NCI-H748 (cell line): ENCODE results near the gene PLOD1.
"Not testable (repeated sequence)": the region's sequence is repeated elsewhere in the genome, so short reads cannot be mapped to it uniquely, and the experiment has no call there.

Experiments
- DNase-seq: peaks from one replicate; lab custom pipeline; 2025; ENCODE audit not compliant: unreplicated experiment; lab: John Stamatoyannopoulos, UW

PLOD1 gene

GRCh38 chr1:11912482-11913216 lies 21.9 kb upstream of the PLOD1 start:
- DNase-seq: not testable (repeated sequence)

GRCh38 chr1:11913291-11913690 lies 21.2 kb upstream of the PLOD1 start:
- no peak for DNase-seq

- DNase-seq: no peak
These were observed 20.5 kb upstream of the PLOD1 start for GRCh38 chr1:11914024-11914423.

GRCh38 chr1:11918799-11919519 lies 15.6 kb upstream of the PLOD1 start:
- no peak for DNase-seq

GRCh38 chr1:11919621-11920020 lies 14.9 kb upstream of the PLOD1 start:
- DNase-seq: no peak

- DNase-seq: no peak
These were observed 14.1 kb upstream of the PLOD1 start for GRCh38 chr1:11920239-11920903.

DNA sequence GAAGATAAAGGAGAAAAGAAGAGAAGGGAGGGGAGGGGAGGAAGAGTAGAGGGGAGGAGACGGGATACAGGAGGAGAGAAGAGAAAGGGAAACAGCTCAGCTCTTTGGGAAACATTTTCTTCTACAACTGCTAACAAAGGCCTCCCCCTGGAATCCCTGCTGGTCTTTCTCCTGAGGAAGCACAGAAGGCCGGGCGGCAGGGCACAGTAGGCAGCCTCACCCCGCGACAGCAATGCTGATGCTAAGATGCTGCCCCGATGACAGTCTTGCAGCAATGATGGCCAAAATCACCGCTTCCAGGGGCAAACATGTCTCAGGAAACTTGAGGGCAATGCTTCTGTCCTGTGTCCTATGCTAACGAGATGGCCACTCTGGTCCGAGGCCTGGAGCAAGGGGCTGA lies 13.5 kb upstream of the PLOD1 start:
- DNase-seq: no peak

DNA sequence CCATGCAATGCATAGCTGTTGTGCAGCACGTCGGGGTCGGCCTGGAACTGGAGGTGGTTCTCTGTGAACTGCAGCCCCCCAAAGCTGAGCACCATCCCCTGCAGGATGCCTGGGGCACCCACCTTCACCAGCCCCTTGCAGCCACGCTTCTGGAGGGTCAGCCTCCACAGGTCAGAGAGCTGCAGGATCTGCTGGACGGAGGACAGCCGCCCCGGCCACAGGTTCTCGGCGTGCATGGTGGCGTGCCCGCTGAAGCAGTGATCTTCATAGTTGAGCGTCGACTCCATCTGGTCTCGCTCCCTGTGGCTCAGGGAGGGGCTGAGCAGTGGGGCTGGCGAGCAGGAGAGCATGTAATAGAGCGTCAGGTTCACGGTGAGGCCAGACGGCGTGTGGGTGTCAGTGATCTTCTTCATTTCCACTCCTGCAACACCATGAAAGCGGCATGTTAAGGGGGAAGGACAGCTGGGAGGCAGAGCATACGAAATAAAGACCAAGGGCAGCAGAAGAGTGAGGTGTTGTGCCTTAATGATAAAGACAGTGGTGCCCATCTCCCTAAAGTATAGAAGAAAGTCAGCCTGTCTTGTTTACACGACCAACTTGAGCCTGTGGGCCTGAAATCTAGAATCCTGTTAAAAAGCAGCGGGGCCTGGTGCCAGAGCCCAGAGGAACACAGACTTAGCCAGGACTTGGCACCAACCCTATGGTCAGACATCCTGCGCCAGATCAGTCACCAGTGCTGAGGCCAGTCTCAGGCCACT lies 11.3 kb upstream of the PLOD1 start:
- no peak for DNase-seq

GRCh38 chr1:11923827-11924113 lies 10.7 kb upstream of the PLOD1 start:
- DNase-seq: no peak

- no peak for DNase-seq
These were observed 10.0 kb upstream of the PLOD1 start for GRCh38 chr1:11924334-11925195.

- DNase-seq: not testable (repeated sequence)
These were observed 9.2 kb upstream of the PLOD1 start for GRCh38 chr1:11925196-11925937.

DNA sequence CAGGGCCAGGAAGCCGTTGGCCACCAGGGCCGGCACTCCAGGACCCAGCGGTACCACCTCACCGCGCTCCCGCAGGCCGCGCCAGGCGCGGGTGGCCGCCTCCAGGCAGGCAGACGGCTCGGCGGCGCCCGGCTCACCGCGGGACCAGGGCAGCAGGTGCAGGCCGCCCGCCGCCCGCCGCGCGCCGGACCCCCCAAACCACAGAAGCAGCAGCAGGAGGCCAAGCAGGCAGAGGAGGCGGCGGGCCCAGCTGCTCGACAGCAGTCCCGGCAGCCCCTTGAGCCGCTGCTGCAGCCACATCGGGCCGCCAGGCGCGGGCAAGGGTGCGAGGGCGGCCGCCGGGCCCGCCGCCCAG lies 8.6 kb upstream of the PLOD1 start:
- no peak for DNase-seq

GRCh38 chr1:11927866-11928592 lies 6.5 kb upstream of the PLOD1 start:
- DNase-seq: no peak

GRCh38 chr1:11929849-11930248 lies 4.7 kb upstream of the PLOD1 start:
- peak; percentile 67 for DNase-seq

GRCh38 chr1:11930571-11931445 lies 3.7 kb upstream of the PLOD1 start:
- DNase-seq: no peak

DNA sequence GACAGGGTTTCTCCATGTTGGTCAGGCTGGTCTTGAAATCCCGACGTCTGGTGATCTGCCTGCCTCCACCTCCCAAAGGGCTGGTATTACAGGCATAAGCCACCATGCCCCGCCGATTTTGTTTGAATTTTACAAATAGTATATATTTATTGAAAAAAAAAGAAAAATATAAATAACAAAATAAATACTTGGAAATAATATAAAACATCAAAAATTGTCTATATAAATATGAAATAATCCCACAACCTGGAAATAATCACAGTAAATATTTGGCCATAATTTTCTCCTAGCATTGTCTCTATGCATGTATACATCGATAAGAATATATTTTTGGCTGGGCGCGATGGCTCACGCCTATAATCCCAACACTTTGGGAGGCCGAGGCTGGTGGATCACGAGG lies 2.7 kb upstream of the PLOD1 start:
- no peak for DNase-seq

- DNase-seq: no peak
These were observed 518 bp downstream of the PLOD1 start for GRCh38 chr1:11935057-11935412.

DNA sequence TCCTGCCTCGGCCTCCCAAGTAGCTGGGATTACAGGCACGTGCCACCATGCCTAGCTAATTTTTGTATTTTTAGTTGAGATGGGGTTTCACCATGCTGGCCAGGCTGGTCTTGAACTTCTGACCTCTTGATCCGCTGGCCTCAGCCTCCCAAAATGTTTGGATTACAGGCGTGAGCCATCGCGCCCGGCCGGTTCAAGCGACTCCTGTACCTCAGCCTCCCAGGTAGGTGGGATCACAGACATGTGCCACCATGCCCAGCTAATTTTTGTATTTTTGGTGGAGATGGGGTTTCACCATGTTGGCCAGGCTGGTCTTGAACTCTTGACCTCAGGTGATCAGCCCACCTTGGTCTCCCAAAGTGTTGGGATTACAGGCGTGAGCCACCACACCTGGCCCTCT lies 1.2 kb downstream of the PLOD1 start:
- DNase-seq: not testable (repeated sequence)
